GM18861 (cell line): Measurements from ENCODE around the gene CASZ1.

Source experiments
- ATAC-seq: cut with Tn5 transposase; IDR thresholded peaks from one replicate; pipeline ENCODE4 v1.9.1; 2021; ENCODE audit not compliant: unreplicated experiment

CASZ1 gene

GRCh38 chr1:10712568-10713362 is 83.7 kb downstream of the CASZ1 start:
- ATAC-seq = no peak

- no peak for ATAC-seq
These were observed 86.0 kb downstream of the CASZ1 start for GRCh38 chr1:10710489-10710888.

- no peak for ATAC-seq
These were observed 86.8 kb downstream of the CASZ1 start for GRCh38 chr1:10709646-10710045.

GRCh38 chr1:10709165-10709564 is 87.3 kb downstream of the CASZ1 start:
- ATAC-seq = no peak

GRCh38 chr1:10708757-10709156 is 87.7 kb downstream of the CASZ1 start:
- ATAC-seq = no peak

- ATAC-seq = no peak
These were observed 89.2 kb downstream of the CASZ1 start for GRCh38 chr1:10707208-10707607.

GRCh38 chr1:10706376-10706913 is 90.0 kb downstream of the CASZ1 start:
- no peak for ATAC-seq

- no peak for ATAC-seq
These were observed 90.5 kb downstream of the CASZ1 start for GRCh38 chr1:10705953-10706352.

- no peak for ATAC-seq
These were observed 92.0 kb downstream of the CASZ1 start for GRCh38 chr1:10704368-10704882.

GRCh38 chr1:10703702-10704101 is 92.7 kb downstream of the CASZ1 start:
- ATAC-seq = no peak

- ATAC-seq = no peak
These were observed 95.3 kb downstream of the CASZ1 start for GRCh38 chr1:10701145-10701544.

- no peak for ATAC-seq
These were observed 97.0 kb downstream of the CASZ1 start for GRCh38 chr1:10699470-10699835.

- ATAC-seq = no peak
These were observed 97.5 kb downstream of the CASZ1 start for GRCh38 chr1:10698726-10699469.

- no peak for ATAC-seq
These were observed 98.8 kb downstream of the CASZ1 start for GRCh38 chr1:10697621-10698160.

GRCh38 chr1:10696977-10697376 is 99.5 kb downstream of the CASZ1 start:
- ATAC-seq = no peak

GRCh38 chr1:10694633-10695627 is 101.5 kb downstream of the CASZ1 start:
- ATAC-seq = no peak

- ATAC-seq = no peak
These were observed 102.2 kb downstream of the CASZ1 start for GRCh38 chr1:10694274-10694632.

- ATAC-seq = no peak
These were observed 102.8 kb downstream of the CASZ1 start for GRCh38 chr1:10693497-10694273.

- ATAC-seq = no peak
These were observed 103.3 kb downstream of the CASZ1 start for GRCh38 chr1:10693152-10693496.
